Sigmoid colon (tissue), 4 donors: ENCODE measurements around the gene NAT8.
A peak's percentile ranks its signal among the peaks of the same experiment; 100 is the strongest.
"Not testable (repeated sequence)": the region's sequence is repeated elsewhere in the genome, so short reads cannot be mapped to it uniquely, and the experiment has no call there.

Experiments
- POLR2A ChIP-seq, 2 donors: fragments of 450-650 bp; IDR thresholded peaks; one replicate each; pipeline ENCODE4 v1.6.1; 2016; ENCODE audit warnings: antibody characterized with exemption in 2 of 2, mild to moderate bottlenecking in 2 of 2, moderate library complexity in 2 of 2
- POLR2AphosphoS5 ChIP-seq, 4 donors: sonication (generic); formaldehyde crosslinking; IDR thresholded peaks; one replicate each; pipeline ENCODE4 v1.6.1; 2017; ENCODE audit warnings: antibody characterized with exemption in 4 of 4
- TF ChIP-seq, protein P1 (sequence below), 4 experiments: fragments of 450-650 bp in 3 of 4; fragments of 200-600 bp in 1 of 4; IDR thresholded peaks; one replicate each; pipeline ENCODE4 v1.5.1; 2016 to 2019; ENCODE audit warnings: antibody characterized with exemption in 4 of 4, mild to moderate bottlenecking in 3 of 4, moderate library complexity in 2 of 4

DNA sequence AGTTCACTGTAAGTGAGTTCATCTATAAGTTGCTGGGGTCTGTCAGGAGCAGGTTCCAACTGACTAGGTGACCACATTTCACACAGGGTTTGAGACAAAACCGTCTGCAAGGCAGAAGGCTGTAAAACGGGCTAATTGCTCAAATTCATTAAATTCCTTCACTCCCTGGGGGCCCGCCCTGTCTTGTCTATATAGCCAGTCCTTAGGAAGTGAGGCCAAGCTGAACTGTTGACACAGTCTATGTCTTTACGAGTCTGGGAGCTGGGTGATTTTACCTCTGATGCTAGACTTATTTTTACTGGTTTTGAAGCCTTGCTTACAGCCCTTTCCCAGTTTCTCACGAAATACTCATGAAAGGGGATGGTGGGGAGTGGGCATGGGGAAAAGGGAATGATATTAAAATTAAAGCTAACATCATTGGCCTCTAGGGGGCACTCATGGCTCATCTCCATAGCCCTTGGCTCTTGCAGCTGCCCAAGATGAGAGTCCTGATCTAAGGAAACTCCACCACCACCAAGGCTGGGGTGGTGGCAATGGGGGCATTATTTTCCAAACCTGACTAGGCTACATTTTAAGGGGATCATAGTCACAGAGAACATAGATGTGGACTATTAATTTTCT lies 37.8 kb upstream of the NAT8 start:
- not testable (repeated sequence) for TF ChIP-seq POLR2A, POLR2AphosphoS5 (IDR thresholded peaks at IDR 0.05)
- TF ChIP-seq, protein P1, sequence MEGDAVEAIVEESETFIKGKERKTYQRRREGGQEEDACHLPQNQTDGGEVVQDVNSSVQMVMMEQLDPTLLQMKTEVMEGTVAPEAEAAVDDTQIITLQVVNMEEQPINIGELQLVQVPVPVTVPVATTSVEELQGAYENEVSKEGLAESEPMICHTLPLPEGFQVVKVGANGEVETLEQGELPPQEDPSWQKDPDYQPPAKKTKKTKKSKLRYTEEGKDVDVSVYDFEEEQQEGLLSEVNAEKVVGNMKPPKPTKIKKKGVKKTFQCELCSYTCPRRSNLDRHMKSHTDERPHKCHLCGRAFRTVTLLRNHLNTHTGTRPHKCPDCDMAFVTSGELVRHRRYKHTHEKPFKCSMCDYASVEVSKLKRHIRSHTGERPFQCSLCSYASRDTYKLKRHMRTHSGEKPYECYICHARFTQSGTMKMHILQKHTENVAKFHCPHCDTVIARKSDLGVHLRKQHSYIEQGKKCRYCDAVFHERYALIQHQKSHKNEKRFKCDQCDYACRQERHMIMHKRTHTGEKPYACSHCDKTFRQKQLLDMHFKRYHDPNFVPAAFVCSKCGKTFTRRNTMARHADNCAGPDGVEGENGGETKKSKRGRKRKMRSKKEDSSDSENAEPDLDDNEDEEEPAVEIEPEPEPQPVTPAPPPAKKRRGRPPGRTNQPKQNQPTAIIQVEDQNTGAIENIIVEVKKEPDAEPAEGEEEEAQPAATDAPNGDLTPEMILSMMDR (IDR thresholded peaks at IDR 0.05) = peak in 1 of 4 experiments; percentile 30
